Stimulated activated naive CD8-positive, alpha-beta T cell treated with anti-CD3 and anti-CD28 coated beads, Interleukin-15, amount 100 ng/mL, for 72 hours (primary cell): ENCODE results near the gene KDM5B.
"Not testable (repeated sequence)": the region's sequence is repeated elsewhere in the genome, so short reads cannot be mapped to it uniquely, and the experiment has no call there.

Experiments
- ATAC-seq: fragments of 150-1000 bp; cut with Tn5 transposase; 2 replicates; pipeline ENCODE4 v1.10.0; 2021; ENCODE audit warnings: mild to moderate bottlenecking, moderate library complexity
- DNase-seq, 2 donors: peaks; one replicate each; pipeline ENCODE4 v3.0.0; 2021 to 2022
- H3K27ac Mint-ChIP-seq, 2 donors: one replicate each; pipeline ENCODE4 v1.8.0; 2022; ENCODE audit warnings: mild to moderate bottlenecking in 2 of 2, mixed read lengths in 2 of 2, moderate library complexity in 2 of 2
- H3K27me3 Mint-ChIP-seq: one replicate; pipeline ENCODE4 v1.8.0; 2022; ENCODE audit warnings: mixed read lengths
- H3K4me1 Mint-ChIP-seq: one replicate; pipeline ENCODE4 v1.8.0; 2022; ENCODE audit warnings: mild to moderate bottlenecking, mixed read lengths
- H3K4me3 Mint-ChIP-seq, 2 donors: one replicate each; pipeline ENCODE4 v1.8.0; 2022; ENCODE audit warnings: mild to moderate bottlenecking in 2 of 2, mixed read lengths in 2 of 2, moderate library complexity in 1 of 2
- H3K9me3 Mint-ChIP-seq, 2 donors: one replicate each; pipeline ENCODE4 v1.8.0; 2022; ENCODE audit warnings: mixed read lengths in 2 of 2

Gene KDM5B

DNA sequence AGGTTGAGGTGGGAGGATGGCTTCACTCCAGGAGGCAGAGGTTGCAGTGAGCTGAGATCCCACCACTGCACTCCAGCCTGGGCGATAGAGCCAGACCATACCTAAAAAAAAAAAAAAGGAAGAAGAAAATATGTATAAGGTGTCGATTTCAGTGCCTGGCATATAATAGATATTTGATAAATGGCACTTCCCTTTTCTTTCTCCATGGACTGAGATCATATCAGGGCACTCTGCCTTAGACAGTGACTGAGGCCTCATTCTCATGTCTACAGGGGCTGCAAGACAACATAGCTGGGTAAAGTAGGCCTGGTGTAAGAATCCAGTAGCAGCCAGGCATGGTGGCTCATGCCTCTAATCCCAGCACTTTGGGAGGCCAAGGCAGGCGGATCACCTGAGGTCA lies 23.7 kb upstream of the KDM5B start:
- Mint-ChIP-seq H3K27ac (peak overlapping the region in 1 of 2 donors; percentile 68), H3K9me3 (no peaks in the 10 kb centered on the region), H3K4me1 (peaks cover 43% of the 10 kb centered on the region), H3K4me3 (no peak overlapping the region), H3K27me3 (no peaks in the 10 kb centered on the region)
- DNase-seq: no peak
- ATAC-seq: no peak

DNA sequence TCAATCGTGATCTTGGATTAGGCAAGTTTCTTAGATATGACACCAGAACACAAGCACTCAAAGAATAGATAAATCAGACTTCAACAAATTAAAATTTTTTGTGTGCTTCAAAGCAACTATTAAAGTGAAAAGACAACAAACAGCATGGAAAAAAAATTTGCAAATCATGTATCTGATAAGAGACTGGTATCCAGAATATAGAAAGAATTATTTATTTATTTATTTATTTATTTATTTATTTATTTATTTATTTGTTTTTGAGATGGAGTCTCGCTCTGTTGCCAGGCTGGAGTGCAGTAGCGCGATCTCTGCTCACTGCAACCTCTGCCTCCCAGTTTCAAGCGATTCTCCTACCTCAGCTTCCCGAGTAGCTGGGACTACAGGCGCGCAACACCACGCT lies 21.0 kb upstream of the KDM5B start:
- H3K4me3 Mint-ChIP-seq, DNase-seq, H3K27ac Mint-ChIP-seq, ATAC-seq, H3K9me3 Mint-ChIP-seq: not testable (repeated sequence)
- Mint-ChIP-seq H3K4me1 (peaks cover 16% of the 10 kb centered on the region), H3K27me3 (peaks cover 13% of the 10 kb centered on the region)

DNA sequence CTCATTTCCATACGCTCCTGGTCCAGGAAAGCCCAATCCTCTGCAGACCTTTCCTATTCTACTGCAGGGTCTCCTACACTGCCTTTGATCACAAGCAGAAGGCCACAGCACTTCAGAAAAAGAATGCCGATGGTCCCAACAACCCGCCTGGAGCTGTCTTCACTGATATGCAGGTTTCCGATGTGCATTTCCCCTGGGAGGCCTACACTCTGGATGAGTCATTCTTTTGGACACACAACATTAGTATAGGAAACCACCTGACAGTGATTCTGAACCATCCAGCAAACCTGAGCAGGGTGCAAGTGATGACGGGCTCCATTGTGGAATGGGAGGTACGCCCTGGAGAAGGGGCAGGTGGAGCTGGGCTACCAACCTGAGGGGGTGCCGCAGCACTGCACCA lies 17.5 kb upstream of the KDM5B start:
- ATAC-seq (no peak), DNase-seq (no peak)
- peaks cover 13% of the 10 kb centered on the region for H3K27me3 Mint-ChIP-seq

DNA sequence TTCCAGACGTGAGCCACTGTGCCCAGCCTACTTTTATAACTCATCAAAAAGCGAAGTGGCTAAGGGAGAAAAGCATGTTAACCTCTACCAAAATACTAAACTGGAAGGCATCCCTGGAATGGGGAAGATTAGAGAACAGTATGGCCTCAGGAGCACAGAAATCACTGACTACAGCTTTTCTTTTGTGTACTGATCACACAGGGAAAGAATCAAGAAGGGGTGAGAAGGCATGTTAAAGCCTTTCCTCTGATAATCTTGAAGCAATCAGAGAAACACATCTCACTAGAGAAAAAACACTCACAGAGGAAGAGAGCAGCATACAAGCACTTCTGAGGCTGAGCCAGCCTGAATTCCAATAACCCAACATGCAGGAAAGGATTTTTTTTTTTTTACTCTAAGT lies 13.2 kb upstream of the KDM5B start:
- Mint-ChIP-seq H3K4me3 (no peak overlapping the region), H3K27ac (no peak overlapping the region), H3K27me3 (peaks cover 30% of the 10 kb centered on the region), H3K4me1 (no peaks in the 10 kb centered on the region), H3K9me3 (no peaks in the 10 kb centered on the region)
- DNase-seq (no peak), ATAC-seq (no peak)

More for the DNA sequence above, 17.5 kb upstream of the KDM5B start:
- Mint-ChIP-seq H3K27ac (no peak overlapping the region), H3K4me3 (no peak overlapping the region), H3K4me1 (no peaks in the 10 kb centered on the region), H3K9me3 (no peaks in the 10 kb centered on the region)

DNA sequence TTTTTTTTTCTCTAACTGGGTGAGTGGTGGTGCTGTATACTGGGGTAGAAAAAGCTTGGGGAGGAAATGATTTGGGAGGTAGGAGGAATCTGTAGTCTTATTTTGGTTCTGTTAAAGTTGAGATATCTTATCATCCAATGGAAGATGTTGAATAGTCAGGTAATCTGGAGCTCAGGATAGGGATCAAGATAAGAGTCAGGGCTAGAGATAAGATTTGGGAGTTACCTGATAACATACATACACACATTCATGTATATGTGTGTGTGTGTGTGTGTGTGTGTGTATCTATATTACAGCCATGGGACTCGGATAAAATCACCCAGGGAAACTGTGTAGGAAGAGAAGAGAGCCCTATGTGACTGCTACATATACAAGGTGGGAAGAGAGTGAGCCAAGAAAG lies 10.6 kb upstream of the KDM5B start:
- no peak overlapping the region for H3K27ac Mint-ChIP-seq
- H3K4me1 Mint-ChIP-seq: no peaks in the 10 kb centered on the region
- no peaks in the 10 kb centered on the region for H3K9me3 Mint-ChIP-seq
- DNase-seq (no peak), ATAC-seq (no peak)
- H3K4me3 Mint-ChIP-seq: no peak overlapping the region
- peaks cover 17% of the 10 kb centered on the region for H3K27me3 Mint-ChIP-seq

DNA sequence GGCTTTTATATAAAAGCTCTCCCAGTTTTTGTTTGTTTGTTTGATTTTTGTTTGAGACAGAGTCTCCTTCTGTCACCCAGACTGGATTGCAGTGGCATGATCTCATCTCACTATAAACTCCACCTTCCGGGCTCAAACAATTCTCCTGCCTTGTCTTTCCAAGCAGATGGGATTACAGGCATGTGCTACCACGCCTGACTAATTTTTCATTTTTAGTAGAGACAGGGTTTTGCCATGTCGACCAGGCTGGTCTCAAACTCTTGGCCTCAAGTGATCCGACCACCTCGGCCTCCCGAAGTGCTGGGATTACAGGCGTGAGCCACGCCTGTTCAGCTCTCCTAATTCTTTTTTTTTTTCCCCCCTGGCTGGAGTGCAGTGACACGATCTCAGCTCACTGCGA lies 6.9 kb upstream of the KDM5B start:
- Mint-ChIP-seq H3K4me3 (no peak overlapping the region), H3K27me3 (peaks cover 27% of the 10 kb centered on the region)

DNA sequence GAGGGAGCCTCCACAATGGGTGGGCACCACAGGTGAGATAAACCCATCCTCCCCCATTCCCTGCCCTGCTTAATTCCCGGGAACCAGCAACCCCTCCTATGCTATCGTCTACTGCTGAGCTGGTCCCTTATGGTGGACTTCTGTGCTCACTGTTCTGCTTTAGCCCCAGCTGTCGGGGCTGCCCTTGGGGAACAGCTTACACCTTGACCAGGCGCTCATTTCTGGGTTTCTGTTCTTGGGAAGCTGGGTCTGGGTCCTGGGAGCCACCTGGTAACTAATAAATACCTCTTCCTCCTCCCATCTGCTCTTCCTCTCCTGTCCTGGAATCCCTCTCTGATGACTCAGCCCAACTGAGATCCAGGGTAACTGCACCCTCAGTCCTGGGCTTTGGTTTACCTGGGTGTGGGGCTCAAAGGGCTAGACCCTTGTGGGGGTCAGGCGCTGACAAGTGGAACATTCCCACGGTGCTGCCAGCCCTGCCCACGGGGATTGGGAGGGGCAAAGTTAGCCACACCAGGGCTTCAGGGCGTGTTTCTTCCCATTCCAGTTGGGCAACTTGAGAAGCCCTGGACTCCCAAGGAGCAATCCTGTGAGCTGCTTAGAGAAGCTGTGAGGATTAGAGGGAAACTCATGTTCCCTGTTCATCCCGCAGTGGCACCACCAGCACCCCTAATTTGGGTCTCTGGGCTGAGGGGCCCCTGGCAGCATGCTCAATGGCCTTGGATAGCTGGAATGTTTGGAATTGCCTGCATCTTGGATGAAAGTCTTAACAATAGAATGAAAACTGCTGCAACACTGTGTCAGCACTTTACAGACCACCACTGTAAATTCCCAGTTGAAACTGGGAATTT lies 4.2 kb upstream of the KDM5B start:
- peaks cover 21% of the 10 kb centered on the region for H3K27me3 Mint-ChIP-seq
- H3K27ac Mint-ChIP-seq: no peak overlapping the region
- ATAC-seq: no peak

More for the DNA sequence above, 6.9 kb upstream of the KDM5B start:
- H3K9me3 Mint-ChIP-seq: no peaks in the 10 kb centered on the region
- ATAC-seq (no peak), DNase-seq (no peak)
- no peak overlapping the region for H3K27ac Mint-ChIP-seq
- peaks cover 22% of the 10 kb centered on the region for H3K4me1 Mint-ChIP-seq

DNA sequence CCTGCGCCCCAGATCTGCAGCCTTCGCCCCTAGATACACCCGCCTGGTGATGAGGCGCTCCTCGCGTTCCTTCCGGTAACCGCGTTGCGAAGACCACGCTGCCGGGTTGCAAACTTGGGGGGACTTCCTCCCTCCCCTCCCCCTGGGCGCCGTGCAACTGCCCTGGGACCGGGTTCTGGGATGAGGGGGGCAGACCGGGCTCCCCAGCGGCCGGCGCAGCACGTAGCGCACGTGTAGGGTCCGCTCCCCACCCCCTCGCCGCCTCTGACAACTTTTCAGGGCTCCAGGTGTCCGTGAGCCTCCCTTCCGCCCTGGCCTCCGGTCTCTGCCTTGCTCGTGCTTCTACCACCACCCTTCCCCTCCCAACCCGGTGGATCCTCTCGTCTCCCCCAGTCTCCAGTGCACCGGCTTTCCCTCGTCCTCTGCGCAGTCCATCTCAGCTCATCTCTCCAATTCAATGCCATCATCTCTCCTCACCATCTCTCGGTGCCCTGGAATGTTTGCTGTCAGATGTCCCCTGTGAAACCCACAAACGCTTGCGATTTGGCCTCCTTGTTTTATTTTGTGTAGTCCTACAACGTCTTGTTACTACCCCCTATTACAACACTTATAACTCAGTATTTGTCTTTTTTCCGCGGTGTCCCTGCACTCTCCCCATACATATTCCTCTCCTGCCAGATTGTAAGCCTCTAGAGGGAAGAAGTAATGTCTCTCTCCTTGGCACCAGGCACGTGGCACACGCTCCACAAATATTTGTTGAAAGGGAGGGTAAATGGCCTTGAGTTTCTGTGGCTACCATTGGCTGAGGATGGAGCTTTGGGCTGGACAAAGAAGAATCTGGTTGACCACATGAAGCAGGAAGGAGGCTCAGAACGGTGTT lies 3.3 kb upstream of the KDM5B start:
- peaks cover 37% of the 10 kb centered on the region for H3K4me1 Mint-ChIP-seq
- DNase-seq (peak; percentile 28 to 40), ATAC-seq (peak; percentile 11)
- H3K4me3 Mint-ChIP-seq: peak overlapping the region; percentile 80 to 88
- H3K27me3 Mint-ChIP-seq: peaks cover 21% of the 10 kb centered on the region
- H3K9me3 Mint-ChIP-seq: no peaks in the 10 kb centered on the region
- peak overlapping the region; percentile 79 to 80 for H3K27ac Mint-ChIP-seq

More for the DNA sequence above, 4.2 kb upstream of the KDM5B start:
- peak overlapping the region; percentile 30 to 80 for H3K4me3 Mint-ChIP-seq
- H3K4me1 Mint-ChIP-seq: peaks cover 37% of the 10 kb centered on the region
- DNase-seq: no peak
- H3K9me3 Mint-ChIP-seq: no peaks in the 10 kb centered on the region

DNA sequence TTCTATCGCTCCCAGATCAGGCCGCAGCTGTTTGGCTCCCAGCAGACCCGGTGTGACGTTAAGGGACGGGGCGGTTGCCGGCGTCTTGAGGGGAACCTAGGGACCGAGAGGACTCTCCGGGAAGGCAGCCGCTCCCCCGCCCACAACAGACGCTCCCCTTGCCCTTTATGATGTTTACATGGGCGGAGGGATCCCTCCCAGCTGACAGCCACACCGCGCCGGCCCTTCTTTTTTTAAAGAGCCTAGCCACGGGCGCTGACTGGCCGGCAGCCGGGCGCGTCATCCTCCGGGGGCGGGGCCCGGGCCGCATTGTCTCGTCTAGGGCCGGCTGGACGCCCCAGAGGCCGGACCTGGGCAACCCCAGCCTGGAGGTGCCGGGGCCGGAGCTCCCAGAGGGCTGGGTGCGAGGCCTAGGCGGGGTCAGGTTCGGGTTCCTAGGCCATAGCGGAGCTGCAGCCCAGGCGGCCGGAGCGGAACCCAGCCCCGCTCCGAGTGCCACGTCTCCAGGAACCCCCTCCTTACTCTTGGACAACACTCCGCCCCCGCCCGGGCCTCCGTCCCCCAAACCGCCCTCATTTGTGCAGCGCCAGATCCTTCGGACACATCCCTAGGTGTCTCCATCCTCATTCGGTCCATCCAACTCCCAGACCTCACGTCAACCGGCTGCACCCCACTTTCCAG lies 2.5 kb upstream of the KDM5B start, which contains the start of gene PCAT6:
Gene PCAT6 (plus strand): TSS at position 340 of the 681 bp plus-strand sequence.
- ATAC-seq: peak; percentile 83
- no peaks in the 10 kb centered on the region for H3K9me3 Mint-ChIP-seq
- peaks cover 21% of the 10 kb centered on the region for H3K27me3 Mint-ChIP-seq
- peak within 1 kb of the TSS; percentile 80 to 88 for H3K4me3 Mint-ChIP-seq
- H3K4me1 Mint-ChIP-seq: peaks cover 43% of the 10 kb centered on the region
- peak; percentile 82 to 87 for DNase-seq
- peak within 1 kb of the TSS; percentile 80 to 86 for H3K27ac Mint-ChIP-seq

DNA sequence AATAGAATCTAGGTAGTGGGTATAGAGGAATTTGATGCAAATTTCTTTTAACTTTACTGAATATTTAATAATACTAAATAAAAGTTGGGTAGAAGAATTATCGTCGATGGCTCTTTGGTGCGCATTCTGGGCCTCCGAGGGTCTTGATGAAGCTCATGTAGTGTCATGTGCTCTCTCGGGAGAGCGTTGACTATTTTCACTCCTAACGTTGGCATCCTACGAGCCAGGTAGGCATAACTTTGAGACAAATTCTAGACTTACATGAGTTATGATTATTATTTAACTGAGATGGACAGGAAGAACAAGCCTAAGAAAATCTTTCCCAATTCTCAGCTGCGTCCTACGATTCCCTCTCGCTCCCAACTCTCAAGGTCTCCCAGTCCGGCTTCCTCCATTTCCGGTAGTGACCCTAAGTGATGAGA lies 2.0 kb upstream of the KDM5B start:
- Mint-ChIP-seq H3K4me1 (peaks cover 49% of the 10 kb centered on the region), H3K27ac (peak overlapping the region in 1 of 2 donors; percentile 86), H3K27me3 (peaks cover 21% of the 10 kb centered on the region), H3K4me3 (peak overlapping the region; percentile 80 to 88), H3K9me3 (no peaks in the 10 kb centered on the region)
- peak in 1 of 2 donors; percentile 28 for DNase-seq
- no peak for ATAC-seq

DNA sequence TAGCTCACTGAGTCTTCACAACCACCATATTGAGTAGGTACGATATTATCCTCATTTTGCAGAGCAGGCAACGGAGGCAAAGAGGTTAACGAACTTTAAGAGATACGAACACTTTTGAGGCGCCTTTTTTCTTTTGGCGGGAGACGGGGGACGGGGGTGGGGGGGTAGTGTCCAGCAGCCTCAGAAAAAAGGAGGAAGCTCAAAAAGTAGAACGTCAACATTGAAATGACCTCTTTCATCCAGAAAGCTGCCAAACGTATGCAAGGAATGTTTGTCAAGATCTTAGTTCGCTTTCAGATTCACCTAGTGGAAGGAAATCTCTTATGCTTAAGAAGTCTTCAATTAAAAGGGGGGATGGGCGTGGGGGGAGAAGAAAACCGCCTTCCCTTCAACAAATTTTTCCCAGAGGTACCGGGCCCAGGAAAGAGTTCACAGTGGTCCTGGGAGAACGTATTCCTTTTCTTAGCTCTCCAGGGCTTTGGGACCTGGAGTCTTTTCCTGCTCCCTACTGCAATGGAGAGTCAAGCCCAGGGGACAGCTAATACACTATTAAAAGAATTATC lies 1.5 kb upstream of the KDM5B start:
- peak overlapping the region; percentile 32 to 88 for H3K4me3 Mint-ChIP-seq
- ATAC-seq (no peak), DNase-seq (no peak)
- no peaks in the 10 kb centered on the region for H3K9me3 Mint-ChIP-seq
- H3K27ac Mint-ChIP-seq: no peak overlapping the region
- H3K27me3 Mint-ChIP-seq: peaks cover 21% of the 10 kb centered on the region
- peaks cover 51% of the 10 kb centered on the region for H3K4me1 Mint-ChIP-seq

DNA sequence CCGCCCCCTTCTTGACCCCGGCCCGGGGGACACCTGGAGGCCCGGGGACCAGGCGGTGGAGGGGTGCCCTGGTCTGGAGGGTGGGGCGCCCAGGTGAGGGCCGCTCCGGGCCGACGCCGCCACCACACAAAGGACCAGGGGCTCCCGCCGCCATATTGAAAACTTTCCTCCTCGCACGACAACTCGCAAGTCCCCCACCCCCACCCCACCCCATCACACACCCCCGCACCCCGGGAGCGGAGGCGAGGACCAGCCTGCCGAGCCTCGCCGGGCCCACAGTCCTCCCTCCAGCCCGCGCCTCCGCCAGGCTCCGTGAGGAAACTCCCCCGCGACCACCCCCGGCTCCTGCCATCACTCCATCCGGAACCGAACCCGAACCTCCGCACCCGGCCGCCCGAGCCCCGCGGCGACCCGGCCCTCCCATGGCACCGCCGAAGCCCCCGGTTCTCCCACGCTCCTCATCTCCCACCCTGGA lies 733 bp downstream of the KDM5B start:
- Mint-ChIP-seq H3K4me1 (peaks cover 72% of the 10 kb centered on the region), H3K27me3 (peaks cover 19% of the 10 kb centered on the region), H3K4me3 (peak overlapping the region; percentile 86 to 89), H3K27ac (peak overlapping the region; percentile 67 to 94), H3K9me3 (no peaks in the 10 kb centered on the region)
- DNase-seq: peak; percentile 54 to 56
- ATAC-seq: peak; percentile 47

DNA sequence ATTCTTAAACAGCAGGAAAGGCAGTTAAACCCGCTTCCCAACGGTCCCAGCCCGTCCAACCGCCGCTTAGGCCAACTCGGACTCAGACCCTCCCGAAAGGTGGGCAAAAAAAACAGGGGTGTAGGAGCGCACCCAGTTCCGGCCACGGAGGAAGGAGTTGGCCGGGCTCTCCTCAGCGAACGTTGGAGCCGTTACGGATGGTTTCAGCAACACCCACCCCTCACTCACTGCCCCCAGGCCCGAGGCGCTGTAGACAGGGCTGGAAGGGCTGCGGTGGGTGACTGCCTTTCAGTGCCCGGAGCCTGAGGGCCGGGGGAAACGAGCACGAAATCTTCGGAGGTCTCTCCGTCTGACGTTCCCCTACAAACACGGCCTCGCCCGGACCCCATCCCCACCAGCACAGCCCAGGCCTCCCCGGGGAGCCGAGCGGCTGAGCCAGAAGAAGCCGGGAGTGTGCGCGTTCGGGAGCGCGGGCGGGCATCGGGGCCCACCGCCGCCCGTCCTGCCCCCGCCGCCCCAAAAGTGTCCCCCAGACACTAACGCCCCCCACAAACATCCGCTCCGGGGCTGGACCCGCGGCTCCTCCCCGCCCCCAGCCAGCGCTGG lies 1.3 kb downstream of the KDM5B start:
- ATAC-seq: peak; percentile 27
- peak; percentile 45 to 47 for DNase-seq
- Mint-ChIP-seq H3K27ac (peak overlapping the region; percentile 93 to 94), H3K27me3 (peaks cover 13% of the 10 kb centered on the region), H3K9me3 (no peaks in the 10 kb centered on the region), H3K4me1 (peaks cover 72% of the 10 kb centered on the region), H3K4me3 (peak overlapping the region; percentile 86 to 89)
